ENCODE measurements around the gene SRGAP3. TPM values are rescaled to one million over a fixed set of nuclear protein-coding genes. Genes with fewer than 3 reads are reported as not detected.

SRGAP3 gene
- total RNA-seq, 2 experiments from 2014 or later = 1.8 to 2.5 TPM

DNA sequence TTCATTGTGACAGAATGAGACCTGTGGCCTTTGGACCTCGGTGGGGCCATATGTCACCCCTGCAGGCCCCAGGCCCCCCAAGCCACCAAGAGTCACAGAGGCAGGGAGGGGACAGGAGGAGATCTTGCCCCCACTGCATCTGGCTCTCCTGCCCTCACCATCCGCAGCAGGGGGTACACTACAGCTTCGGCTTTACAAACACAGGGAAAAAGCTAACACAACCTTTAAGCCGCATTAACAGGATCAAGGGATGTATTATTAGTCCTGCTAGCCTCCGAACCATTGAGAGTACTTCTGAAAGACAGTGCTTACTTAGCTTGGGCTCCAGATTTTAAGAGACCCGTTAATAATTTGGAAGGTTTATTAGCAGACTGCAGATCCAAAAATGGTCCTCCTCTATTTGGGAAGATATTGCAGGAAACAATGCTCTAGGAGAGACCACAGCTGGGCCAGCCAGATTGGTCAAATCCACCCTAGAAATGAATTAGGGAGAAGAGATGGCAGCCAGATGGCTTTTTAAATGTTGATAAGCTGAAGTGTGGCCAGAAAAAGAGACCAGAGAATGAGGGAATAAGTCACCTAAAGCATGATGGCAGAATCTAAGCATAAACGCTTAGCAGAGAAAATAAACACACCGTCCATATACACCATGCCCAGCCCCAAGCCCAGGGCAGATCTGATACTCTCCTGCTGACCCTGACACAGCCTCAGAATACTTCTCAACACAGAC is 31.5 kb downstream of the SRGAP3 start:
- no peak overlapping the region for H3K4me3 Mint-ChIP-seq
- intact Hi-C loops (cut with micrococcal nuclease) = no loop called here
- ATAC-seq = no peak
- no peak overlapping the region for H3K27ac Mint-ChIP-seq
- no peaks in the 10 kb centered on the region for H3K36me3 Mint-ChIP-seq (ENCODE audit: low read depth)
- no peaks in the 10 kb centered on the region for H3K4me1 Mint-ChIP-seq (ENCODE audit: low read depth)
- ChIA-PET POLR2A (interaction anchor here (0.6 kb wide), 1 partner anchor 268 kb away, joined by 3 read pairs; no protein-coding TSS in a partner anchor), CTCF (no interaction called here)
- H3K27me3 Mint-ChIP-seq = no peaks in the 10 kb centered on the region
- DNase-seq = no peak
- TF ChIP-seq, protein P1, sequence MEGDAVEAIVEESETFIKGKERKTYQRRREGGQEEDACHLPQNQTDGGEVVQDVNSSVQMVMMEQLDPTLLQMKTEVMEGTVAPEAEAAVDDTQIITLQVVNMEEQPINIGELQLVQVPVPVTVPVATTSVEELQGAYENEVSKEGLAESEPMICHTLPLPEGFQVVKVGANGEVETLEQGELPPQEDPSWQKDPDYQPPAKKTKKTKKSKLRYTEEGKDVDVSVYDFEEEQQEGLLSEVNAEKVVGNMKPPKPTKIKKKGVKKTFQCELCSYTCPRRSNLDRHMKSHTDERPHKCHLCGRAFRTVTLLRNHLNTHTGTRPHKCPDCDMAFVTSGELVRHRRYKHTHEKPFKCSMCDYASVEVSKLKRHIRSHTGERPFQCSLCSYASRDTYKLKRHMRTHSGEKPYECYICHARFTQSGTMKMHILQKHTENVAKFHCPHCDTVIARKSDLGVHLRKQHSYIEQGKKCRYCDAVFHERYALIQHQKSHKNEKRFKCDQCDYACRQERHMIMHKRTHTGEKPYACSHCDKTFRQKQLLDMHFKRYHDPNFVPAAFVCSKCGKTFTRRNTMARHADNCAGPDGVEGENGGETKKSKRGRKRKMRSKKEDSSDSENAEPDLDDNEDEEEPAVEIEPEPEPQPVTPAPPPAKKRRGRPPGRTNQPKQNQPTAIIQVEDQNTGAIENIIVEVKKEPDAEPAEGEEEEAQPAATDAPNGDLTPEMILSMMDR (IDR thresholded peaks at IDR 0.05) = no peak
- H3K9me3 Mint-ChIP-seq = no peaks in the 10 kb centered on the region

DNA sequence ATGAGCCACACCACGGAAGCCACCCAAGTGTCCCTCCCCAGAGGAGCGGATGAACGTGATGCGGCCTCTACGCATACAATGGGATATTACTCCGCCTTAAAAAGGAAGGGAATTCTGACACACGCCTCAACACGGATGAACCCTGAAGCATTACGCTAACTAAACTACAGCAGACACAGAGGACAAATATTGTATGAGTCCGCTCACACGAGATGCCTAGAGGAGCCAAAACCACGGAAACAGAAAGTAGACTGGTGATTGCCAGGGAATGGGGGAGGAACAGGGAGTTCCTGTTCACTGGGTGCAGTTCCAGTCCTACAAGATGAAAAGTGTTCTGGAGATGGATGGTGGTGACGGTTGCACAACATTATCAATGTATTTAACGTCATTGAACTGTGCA is 32.7 kb downstream of the SRGAP3 start:
- TF ChIP-seq, protein P1 (IDR thresholded peaks at IDR 0.05) = no peak
- Mint-ChIP-seq H3K27me3 (no peaks in the 10 kb centered on the region), H3K4me1 (ENCODE audit: low read depth) (no peaks in the 10 kb centered on the region), H3K36me3 (ENCODE audit: low read depth) (no peaks in the 10 kb centered on the region), H3K4me3 (no peak overlapping the region), H3K27ac (no peak overlapping the region), H3K9me3 (no peaks in the 10 kb centered on the region)
- CTCF ChIA-PET = no interaction called here
- DNase-seq (no peak), ATAC-seq (no peak)
- POLR2A ChIA-PET = no interaction called here
- intact Hi-C loops (cut with micrococcal nuclease) = no loop called here

- Mint-ChIP-seq H3K36me3 (ENCODE audit: low read depth) (no peaks in the 10 kb centered on the region), H3K27me3 (no peaks in the 10 kb centered on the region), H3K9me3 (no peaks in the 10 kb centered on the region), H3K4me3 (no peak overlapping the region), H3K27ac (no peak overlapping the region), H3K4me1 (ENCODE audit: low read depth) (no peaks in the 10 kb centered on the region)
- ChIA-PET CTCF (interaction anchor here (1.7 kb wide), 1 partner anchor 88 kb away, joined by 4 read pairs; no protein-coding TSS in a partner anchor), POLR2A (no interaction called here)
- no peak for ATAC-seq
- no peak for DNase-seq
- TF ChIP-seq, protein P1 (IDR thresholded peaks at IDR 0.05) = no peak
- intact Hi-C loops (cut with micrococcal nuclease) = no loop called here
Observed at GRCh38 chr3:9214599-9214998, 34.8 kb downstream of the SRGAP3 start.

DNA sequence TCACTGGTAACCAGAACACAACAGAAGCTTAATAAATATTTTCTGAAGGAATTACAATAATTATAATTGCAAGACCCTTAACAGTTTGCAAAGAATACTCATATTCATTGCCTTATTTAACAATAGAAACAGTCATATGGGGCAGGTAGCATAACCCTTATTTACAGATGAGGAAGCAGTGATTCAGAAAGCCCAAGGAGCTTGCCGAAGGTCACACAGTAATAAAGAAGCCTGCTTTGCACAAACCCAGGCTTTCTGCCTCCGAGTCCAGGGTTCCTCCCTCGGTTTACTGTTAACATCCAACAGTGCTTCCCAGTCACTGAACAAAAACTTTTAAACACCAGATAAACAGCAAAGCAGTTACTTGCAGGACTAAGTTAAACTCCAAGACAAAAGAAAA is 35.3 kb downstream of the SRGAP3 start:
- intact Hi-C loops (cut with micrococcal nuclease) = no loop called here
- Mint-ChIP-seq H3K4me1 (ENCODE audit: low read depth) (no peaks in the 10 kb centered on the region), H3K27me3 (no peaks in the 10 kb centered on the region), H3K27ac (no peak overlapping the region), H3K36me3 (ENCODE audit: low read depth) (no peaks in the 10 kb centered on the region), H3K4me3 (no peak overlapping the region), H3K9me3 (no peaks in the 10 kb centered on the region)
- CTCF ChIA-PET = interaction anchor here (1.7 kb wide), 1 partner anchor 88 kb away, joined by 4 read pairs; no protein-coding TSS in a partner anchor
- DNase-seq = no peak
- ATAC-seq = no peak
- TF ChIP-seq, protein P1 (IDR thresholded peaks at IDR 0.05) = no peak
- POLR2A ChIA-PET = no interaction called here

GRCh38 chr3:9213019-9213634 is 36.3 kb downstream of the SRGAP3 start:
- no peak overlapping the region for H3K4me3 Mint-ChIP-seq
- H3K4me1 Mint-ChIP-seq (ENCODE audit: low read depth) = no peaks in the 10 kb centered on the region
- CTCF ChIA-PET = interaction anchor here (1.4 kb wide), 1 partner anchor 404 kb away, joined by 3 read pairs; no protein-coding TSS in a partner anchor
- intact Hi-C loops (cut with micrococcal nuclease) = no loop called here
- no peaks in the 10 kb centered on the region for H3K27me3 Mint-ChIP-seq
- no peaks in the 10 kb centered on the region for H3K36me3 Mint-ChIP-seq (ENCODE audit: low read depth)
- POLR2A ChIA-PET = no interaction called here
- H3K27ac Mint-ChIP-seq = no peak overlapping the region
- ATAC-seq (no peak), DNase-seq (no peak)
- H3K9me3 Mint-ChIP-seq = no peaks in the 10 kb centered on the region
- TF ChIP-seq, protein P1 (IDR thresholded peaks at IDR 0.05) = no peak

All from activated CD8-positive, alpha-beta T cell treated with anti-CD3 and anti-CD28 coated beads for 36 hours (primary cell).